Stimulated activated CD4-positive, alpha-beta T cell treated with anti-CD3 and anti-CD28 coated beads, TNF-alpha, amount 100 ng/mL, for 1 hour (primary cell): Measurements from ENCODE around the gene PDSS2.
"Not testable (repeated sequence)": the region's sequence is repeated elsewhere in the genome, so short reads cannot be mapped to it uniquely, and the experiment has no call there.

ENCODE experiments used
- DNase-seq, 3 donors: peaks; one replicate each; pipeline ENCODE4 v3.0.0-alpha.2; 2020; ENCODE audit warnings: low read depth in 3 of 3, low spot score in 1 of 3

The PDSS2 gene

DNA sequence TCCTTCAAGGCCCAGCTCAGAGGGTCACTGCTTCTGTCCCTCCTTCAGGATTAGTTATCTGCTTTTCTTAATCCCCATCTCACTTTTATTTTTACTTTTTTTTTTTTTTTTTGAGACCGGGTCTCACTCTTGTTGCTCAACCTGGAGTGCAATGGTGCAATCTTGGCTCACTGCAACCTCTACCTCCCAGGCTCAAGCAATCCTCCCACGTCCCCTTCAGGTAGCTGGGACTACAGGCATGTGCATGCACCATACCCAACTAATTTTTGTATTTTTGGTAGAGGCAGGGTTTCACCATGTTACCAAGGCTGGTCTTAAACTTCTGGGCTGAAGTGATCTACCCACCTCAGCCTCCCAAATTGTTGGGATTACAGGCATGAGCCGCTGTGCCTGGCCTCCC is 16.5 kb upstream of the PDSS2 start:
- not testable (repeated sequence) for DNase-seq

DNA sequence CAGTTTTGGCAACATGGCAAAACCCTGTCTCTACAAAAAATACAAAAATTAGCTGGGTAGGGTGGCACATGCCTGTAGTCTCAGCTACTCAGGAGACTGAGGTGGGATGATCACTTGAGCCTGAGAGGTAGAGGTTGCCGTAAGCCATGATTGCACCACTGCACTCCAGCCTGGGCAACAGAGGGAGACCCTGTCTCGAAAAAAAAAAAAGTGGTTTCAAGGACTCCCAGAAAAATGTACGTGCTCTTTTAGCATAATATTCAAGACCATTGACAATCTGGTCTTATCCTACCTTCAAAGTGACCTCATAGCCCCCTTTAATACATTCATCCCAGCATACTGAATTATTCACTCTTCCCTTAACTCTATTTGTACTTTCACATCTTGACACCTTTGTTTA is 16.0 kb upstream of the PDSS2 start:
- not testable (repeated sequence) for DNase-seq

GRCh38 chr6:107473660-107474059 is 14.3 kb upstream of the PDSS2 start:
- no peak for DNase-seq

DNA sequence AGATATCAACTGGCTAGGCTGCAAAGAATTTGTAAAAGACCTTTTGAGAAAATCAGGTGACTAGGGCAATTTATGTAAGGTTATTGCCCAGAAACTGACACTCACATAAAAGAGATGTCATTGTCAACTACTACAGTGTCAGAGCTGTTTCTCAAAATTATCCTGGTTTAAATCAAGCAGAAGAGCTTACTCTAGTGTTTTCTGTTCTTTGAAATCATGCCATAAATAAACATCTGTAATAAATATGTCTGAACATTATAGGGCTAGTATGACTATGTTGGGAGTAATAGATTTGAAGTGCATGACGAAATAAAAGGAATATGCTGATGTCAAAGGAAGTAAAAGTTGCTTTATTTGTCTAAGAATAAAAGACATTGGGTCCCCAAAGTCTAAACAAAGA is 11.0 kb upstream of the PDSS2 start:
- DNase-seq, result no peak

DNA sequence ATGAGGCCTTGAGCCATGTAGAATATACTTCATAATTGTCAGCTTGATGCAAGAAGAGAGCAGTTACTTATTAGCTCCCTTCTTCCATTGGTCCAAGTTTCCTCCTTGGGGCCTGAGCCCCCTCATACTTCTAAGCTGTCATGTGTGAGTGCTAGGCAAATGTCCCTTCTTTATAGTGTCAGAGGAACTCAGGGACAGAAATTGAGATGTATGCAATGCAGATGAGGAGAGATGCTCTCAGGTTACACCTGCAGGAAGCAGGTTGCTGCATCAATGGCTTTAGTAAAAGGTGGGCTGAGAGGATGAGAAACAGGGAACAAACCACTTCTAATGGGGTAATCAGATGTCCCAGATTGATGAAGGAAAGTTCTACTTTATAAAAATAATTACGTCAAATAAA is 6.7 kb upstream of the PDSS2 start:
- no peak for DNase-seq

DNA sequence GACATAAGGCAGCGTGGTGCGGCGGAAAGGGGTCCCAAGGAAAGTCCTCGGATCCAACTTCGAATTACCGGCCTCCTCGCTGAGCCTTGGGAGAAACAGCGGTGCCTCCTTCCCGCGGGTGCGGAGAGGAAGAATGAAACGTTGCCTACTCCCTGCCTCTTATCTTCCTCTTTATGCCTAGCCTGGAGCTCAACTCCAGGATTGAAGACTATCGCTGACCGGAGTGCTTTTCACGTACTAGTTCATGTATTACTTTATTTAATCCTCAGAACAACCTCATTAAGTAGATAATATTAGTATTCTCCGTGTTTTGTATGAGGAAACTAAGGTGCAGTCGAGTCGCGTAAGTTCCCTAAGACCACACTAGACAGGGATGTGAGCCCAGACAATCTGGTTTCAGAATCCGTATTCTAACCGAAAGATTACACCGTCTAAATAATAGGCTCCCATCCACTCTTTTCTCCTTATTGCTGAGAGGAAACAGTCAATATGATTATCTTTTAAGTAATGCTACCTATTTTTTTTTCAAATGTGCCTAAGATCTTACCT is 793 bp upstream of the PDSS2 start:
- no peak for DNase-seq

DNA sequence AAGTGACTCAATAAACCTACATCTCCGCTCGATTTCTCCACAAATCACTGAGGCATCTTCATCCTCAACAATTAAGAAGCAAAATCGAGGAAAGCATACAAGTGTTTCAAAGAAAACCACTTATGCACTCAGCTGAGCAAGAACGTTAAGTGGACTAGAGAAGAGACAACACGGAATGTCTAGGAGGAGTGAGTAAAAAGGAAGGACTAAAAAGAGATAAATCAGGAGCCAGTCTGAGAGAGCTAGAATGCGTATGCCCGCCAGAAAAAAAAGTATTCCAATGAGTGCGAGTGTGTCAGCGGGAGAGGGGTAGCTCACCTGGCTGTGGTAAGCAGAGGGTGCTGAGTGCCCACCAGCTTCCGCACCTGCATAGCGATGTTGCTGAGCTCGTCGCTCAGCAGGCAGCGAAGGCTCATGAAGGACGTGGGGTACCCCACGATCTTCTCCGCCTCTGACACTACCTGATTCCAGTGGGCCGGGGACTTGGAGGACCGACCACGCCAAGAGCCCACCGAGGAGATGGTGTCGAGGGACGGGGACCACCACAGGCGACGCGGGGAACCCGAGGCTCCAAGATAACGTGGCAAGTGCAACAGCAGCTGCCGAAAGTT is 587 bp downstream of the PDSS2 start:
- no peak for DNase-seq

DNA sequence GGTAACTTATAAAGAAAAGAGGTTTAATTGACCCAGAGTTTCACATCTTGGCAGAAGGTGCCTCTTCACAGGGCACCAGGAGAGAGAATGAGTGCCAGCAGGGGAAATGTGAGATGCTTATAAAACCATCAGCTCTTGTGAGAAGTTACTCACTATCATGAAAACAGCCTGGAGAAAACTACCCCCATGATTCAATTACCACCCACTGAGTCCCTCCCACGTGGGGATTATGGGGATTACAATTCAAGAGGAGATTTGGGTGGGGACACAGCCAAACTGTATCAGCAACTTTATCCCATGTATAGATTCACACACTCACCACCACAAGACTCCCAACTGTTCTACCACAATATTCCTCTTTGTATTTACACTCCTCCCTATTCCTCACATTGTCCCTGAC is 10.6 kb downstream of the PDSS2 start:
- DNase-seq, result no peak

GRCh38 chr6:107447663-107448216 is 11.6 kb downstream of the PDSS2 start:
- no peak for DNase-seq

DNA sequence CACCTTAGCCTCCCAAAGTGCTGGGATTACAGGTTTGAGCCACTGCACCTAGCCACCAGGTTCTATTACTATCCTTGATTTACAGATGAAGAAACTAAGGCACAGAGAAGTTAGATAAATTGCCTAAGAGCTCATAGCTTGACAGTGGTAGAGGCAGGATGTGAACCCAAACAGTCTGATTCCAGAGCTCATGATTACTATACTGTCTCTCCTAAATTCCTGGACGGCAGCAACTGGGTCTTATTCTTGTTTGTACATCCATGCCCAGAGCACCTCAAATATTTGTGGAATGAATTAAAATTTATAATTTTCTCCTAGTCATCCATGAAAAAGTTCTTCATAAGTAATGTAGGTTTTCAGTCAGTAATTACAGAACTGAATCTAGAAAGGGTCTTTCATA is 15.1 kb downstream of the PDSS2 start:
- no peak for DNase-seq

DNA sequence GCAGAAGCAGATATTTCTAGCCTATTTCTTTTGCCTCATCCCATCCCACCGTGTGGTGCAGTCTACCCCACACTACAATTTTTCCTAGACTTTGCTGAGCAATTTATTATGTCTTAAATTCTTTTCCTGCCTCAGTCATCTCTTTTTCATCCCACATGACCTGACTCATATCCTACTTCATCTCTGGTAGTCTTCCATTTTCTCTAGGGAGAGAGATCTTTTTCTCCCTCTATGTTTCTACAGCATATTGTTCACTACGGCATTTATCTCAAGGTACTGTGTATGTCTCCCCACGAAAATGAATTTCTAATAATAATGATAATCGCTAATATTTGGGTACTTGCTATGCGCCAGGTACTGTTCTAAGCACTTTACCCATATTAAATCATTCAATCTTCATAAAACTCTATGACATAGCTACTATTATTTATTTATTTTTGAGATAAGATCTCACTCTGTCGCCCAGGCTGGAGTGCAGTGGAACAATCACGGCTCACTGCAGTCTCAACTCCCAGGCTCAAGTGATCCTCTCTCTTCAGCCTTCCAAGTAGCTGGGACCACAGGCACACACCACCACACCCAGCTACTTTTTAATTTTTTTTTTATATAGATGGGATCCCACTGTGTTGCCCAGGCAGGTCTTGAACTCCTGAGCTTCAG is 15.6 kb downstream of the PDSS2 start:
- no peak for DNase-seq

- DNase-seq, result no peak
Observed at GRCh38 chr6:107442938-107443607, 16.3 kb downstream of the PDSS2 start.

DNA sequence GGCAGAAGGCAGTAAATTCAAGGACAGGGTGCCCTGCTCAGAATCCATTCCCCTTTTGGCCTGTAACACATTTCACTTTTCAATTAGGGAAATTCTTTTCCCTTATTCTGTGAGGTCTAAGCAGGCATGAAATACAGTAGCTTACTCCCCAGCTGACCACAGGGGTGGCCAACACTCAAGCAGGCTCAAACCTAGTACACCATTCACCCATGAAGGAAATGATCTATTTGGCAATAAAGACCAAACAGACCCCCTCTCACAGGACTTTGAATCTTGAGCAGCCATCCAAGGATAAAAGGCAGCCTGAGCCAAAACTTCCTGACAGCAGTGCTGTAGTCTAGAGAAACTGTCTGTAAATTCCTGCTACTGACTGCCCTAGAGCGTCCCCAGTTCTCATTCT is 17.7 kb downstream of the PDSS2 start:
- no peak for DNase-seq

DNA sequence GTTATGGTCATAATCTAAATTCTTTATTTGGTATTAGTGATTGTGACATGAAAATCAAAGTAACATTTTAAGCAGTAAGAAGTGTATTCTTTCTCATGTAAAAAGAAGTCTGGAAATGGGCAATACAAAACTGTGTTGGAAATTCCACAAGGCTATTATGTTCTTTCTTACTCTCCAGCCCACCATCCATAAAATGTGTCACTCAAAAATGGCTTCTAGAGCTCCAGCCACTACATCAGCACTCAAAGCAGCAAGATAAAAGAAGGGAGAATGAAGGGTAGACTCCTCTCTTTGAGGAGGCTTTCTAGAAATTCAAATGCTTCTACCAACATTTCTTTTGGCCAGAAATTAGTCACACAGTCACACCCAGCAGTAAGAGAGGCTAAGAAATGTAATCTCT is 18.4 kb downstream of the PDSS2 start:
- no peak for DNase-seq

- no peak for DNase-seq
Observed at GRCh38 chr6:107439406-107439805, 20.0 kb downstream of the PDSS2 start.

- no peak for DNase-seq
Observed at GRCh38 chr6:107437691-107438090, 21.7 kb downstream of the PDSS2 start.

DNA sequence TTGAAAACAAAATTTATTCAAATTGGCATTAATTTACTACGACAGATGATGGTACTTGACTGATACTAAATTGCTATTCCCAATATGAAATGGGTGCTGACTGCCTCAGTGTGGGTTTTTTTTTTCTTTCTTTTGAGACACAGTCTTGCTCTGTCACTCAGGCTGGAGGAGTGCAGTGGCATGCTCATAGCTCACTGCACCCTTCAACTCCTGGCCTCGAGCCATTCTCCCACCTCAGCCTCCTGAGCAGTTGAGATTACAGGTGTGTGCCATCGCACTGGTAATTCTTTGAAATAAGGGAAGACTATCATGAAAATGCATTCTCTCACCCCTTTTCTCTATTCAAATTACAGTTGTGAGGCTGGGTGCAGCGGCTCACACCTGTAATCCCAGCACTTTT is 22.5 kb downstream of the PDSS2 start:
- no peak for DNase-seq

DNA sequence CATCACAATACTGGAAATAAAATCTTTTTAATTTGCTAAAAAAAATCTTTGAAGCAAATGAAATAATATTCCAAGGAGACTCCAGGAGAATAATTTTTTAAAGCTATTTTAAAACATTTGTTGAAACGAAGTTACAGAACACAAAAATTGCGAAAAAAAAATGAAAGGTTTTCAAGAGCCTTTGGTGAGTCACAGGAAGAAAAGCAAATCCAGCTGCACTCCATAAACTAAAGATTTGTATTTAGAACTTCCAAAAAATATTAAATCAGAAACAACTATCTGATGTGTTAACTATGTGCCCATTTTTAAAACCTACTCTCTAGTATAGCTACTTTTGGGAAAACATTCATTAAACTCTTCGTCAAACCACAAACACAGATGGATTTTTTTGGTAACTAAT is 23.6 kb downstream of the PDSS2 start:
- DNase-seq, result no peak

GRCh38 chr6:107434812-107435211 is 24.6 kb downstream of the PDSS2 start:
- DNase-seq, result no peak

DNA sequence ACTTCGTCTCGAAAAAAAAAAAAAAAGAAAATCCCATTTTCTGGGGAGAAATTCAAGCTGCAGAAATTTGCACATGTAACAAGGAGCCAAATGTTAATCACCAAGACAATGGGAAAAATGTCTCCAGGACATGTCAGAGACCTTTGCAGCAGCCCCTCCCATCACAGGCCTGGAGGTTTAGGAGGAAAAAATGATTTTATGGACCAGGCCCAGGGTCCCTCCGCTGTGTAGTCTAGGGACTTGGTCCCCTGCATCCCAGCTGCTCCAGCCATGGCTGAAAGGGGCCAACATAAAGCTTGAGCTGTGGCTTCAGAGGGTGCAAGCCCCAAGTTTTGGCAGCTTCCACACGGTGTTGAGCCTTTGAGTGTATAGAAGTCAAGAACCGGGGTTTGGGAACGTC is 33.4 kb downstream of the PDSS2 start:
- not testable (repeated sequence) for DNase-seq

- DNase-seq, result no peak
Observed at GRCh38 chr6:107423474-107423990, 35.8 kb downstream of the PDSS2 start.

GRCh38 chr6:107421696-107422256 is 37.6 kb downstream of the PDSS2 start:
- no peak for DNase-seq
